HepG2 (cell line): Measurements from ENCODE around the gene ABCC3.

Experiments used
- MAFG ChIP-seq: sonication (generic); formaldehyde crosslinking; IDR thresholded peaks from 2 replicates; pipeline ENCODE4 v1.5.1; 2020; ENCODE audit warnings: mild to moderate bottlenecking, missing genetic modification reagents
- PHF8 ChIP-seq: sonication (generic); formaldehyde crosslinking; IDR thresholded peaks from 2 replicates; pipeline ENCODE4 v1.5.0; 2020; ENCODE audit warnings: missing genetic modification reagents

DNA sequence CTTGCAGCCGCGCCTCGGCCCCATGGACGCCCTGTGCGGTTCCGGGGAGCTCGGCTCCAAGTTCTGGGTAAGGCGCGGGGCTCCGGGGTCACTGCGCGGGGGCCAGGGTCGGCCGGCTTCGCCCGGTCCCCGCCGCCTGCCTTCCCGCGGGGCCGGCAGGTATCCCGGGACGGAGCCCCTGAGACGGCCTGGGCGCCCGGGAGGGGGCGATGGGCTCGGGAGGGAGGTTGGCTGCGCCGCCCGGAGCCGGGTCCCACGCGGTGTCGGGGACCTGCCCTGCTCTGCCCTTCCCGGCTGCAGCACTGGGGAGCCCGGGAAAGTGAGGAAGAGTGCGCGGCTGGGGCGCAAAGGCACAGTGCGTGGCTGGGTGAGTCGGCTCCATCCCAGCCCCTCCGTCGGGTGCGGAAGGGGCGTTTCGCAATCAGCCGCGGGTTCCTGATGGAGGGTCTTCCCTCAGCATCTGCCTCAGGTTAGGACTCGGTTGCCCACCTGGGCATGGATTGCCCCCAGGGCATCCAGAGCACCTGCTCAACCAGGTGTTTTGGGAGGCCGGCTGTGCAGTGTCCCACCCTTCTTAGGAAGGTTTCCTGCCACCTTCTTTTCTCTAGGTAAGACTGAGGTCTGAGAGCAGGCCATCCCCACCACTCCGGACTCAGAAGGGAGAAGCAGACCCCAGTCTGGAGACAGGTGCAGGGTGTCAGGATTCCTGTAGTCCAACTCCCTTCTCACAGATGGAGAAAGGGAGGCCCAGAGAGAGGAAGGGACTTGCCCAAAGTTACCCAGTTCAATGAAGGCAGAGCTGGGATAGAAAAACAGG is 442 bp downstream of the ABCC3 start:
- TF ChIP-seq MAFG (CRISPR knock-in tag) (no peak), PHF8 (peak; percentile 3; the same call in 1 of the 2 replicates)
